H9 (cell line): ENCODE data around the gene PLXNB2. TPM values are rescaled to one million over a fixed set of nuclear protein-coding genes. Genes with fewer than 3 reads are reported as not detected.

Experiments used
- DNase-seq: peaks from one replicate; pipeline ENCODE4 v3.0.0-alpha.2; 2017
- H2AFZ ChIP-seq: one replicate; pipeline ENCODE4 v1.6.1; 2013; ENCODE audit warnings: mild to moderate bottlenecking, low read length, control low read depth, moderate library complexity
- H2AK5ac ChIP-seq: 2 replicates; pipeline ENCODE4 v1.6.1; 2013; ENCODE audit warnings: low read length, control low read depth, mixed read lengths; ENCODE audit not compliant: insufficient read length
- H2BK120ac ChIP-seq: one replicate; pipeline ENCODE4 v1.6.1; 2013; ENCODE audit warnings: low read depth, mild to moderate bottlenecking, low read length, control low read depth, inconsistent platforms; ENCODE audit not compliant: poor library complexity, severe bottlenecking
- H2BK12ac ChIP-seq: 2 replicates; pipeline ENCODE4 v1.6.1; 2013; ENCODE audit warnings: low read length, control low read depth, mixed read lengths, low read depth; ENCODE audit not compliant: insufficient read length
- H2BK15ac ChIP-seq: 2 replicates; pipeline ENCODE4 v1.6.1; 2013; ENCODE audit warnings: low read depth, low read length, control low read depth
- H2BK20ac ChIP-seq: one replicate; pipeline ENCODE4 v1.6.1; 2013; ENCODE audit warnings: low read depth, mild to moderate bottlenecking, low read length, control low read depth, inconsistent platforms; ENCODE audit not compliant: poor library complexity, severe bottlenecking
- H2BK5ac ChIP-seq: 2 replicates; pipeline ENCODE4 v1.6.1; 2013; ENCODE audit warnings: low read length, control low read depth, mixed read lengths; ENCODE audit not compliant: insufficient read length
- H3K14ac ChIP-seq: 2 replicates; pipeline ENCODE4 v1.6.1; 2013; ENCODE audit warnings: low read length, control low read depth; ENCODE audit not compliant: insufficient read depth
- H3K18ac ChIP-seq: 2 replicates; pipeline ENCODE4 v1.6.1; 2013; ENCODE audit warnings: low read depth, mild to moderate bottlenecking, mixed read lengths, low read length, control low read depth; ENCODE audit not compliant: insufficient read length
- H3K23ac ChIP-seq: 2 replicates; pipeline ENCODE4 v1.6.1; 2013; ENCODE audit warnings: low read length, control low read depth, mixed read lengths, low read depth; ENCODE audit not compliant: insufficient read length
- H3K23me2 ChIP-seq: 2 replicates; pipeline ENCODE4 v1.6.1; 2013; ENCODE audit warnings: low read depth, mild to moderate bottlenecking, mixed read lengths, low read length, control low read depth; ENCODE audit not compliant: insufficient read length, poor library complexity, severe bottlenecking
- H3K27ac ChIP-seq: 2 replicates; pipeline ENCODE4 v1.5.1; 2013; ENCODE audit warnings: low read length, control low read depth, mixed read lengths, low read depth; ENCODE audit not compliant: insufficient read length
- H3K27me3 ChIP-seq: 2 replicates; pipeline ENCODE4 v1.6.1; 2013; ENCODE audit warnings: low read length, control low read depth, inconsistent platforms; ENCODE audit not compliant: insufficient read depth
- H3K4ac ChIP-seq: 2 replicates; pipeline ENCODE4 v1.6.1; 2013; ENCODE audit warnings: low read depth, mild to moderate bottlenecking, control low read depth, inconsistent platforms, low read length, moderate library complexity
- H3K4me1 ChIP-seq: 2 replicates; pipeline ENCODE4 v1.6.1; 2013; ENCODE audit warnings: low read length, control low read depth, inconsistent platforms; ENCODE audit not compliant: insufficient read depth
- H3K4me2 ChIP-seq: 2 replicates; pipeline ENCODE4 v1.6.1; 2013; ENCODE audit warnings: low read length, control low read depth, mixed read lengths; ENCODE audit not compliant: insufficient read length, insufficient read depth
- H3K56ac ChIP-seq: 2 replicates; pipeline ENCODE4 v1.6.1; 2013; ENCODE audit warnings: low read depth, mild to moderate bottlenecking, mixed read lengths, low read length, control low read depth; ENCODE audit not compliant: insufficient read length
- H3K79me1 ChIP-seq: 2 replicates; pipeline ENCODE4 v1.6.1; 2013; ENCODE audit warnings: low read depth, mild to moderate bottlenecking, moderate library complexity, low read length, control low read depth, inconsistent platforms; ENCODE audit not compliant: insufficient read depth, poor library complexity, severe bottlenecking
- H3K79me2 ChIP-seq: 2 replicates; pipeline ENCODE4 v1.6.1; 2013; ENCODE audit warnings: low read length, control low read depth, inconsistent platforms; ENCODE audit not compliant: insufficient read depth
- H3K9ac ChIP-seq: 2 replicates; pipeline ENCODE4 v1.6.1; 2013; ENCODE audit warnings: low read length, control low read depth, mixed read lengths; ENCODE audit not compliant: insufficient read length; ENCODE audit errors: extremely low read depth
- H3K9me3 ChIP-seq: one replicate; pipeline ENCODE4 v1.6.1; 2013; ENCODE audit warnings: low read depth, low read length, inconsistent platforms; ENCODE audit not compliant: control insufficient read depth
- H3T11ph ChIP-seq: one replicate; pipeline ENCODE4 v1.6.1; 2013; ENCODE audit warnings: mild to moderate bottlenecking, low read length, control low read depth, inconsistent platforms
- H4K20me1 ChIP-seq: one replicate; pipeline ENCODE4 v1.6.1; 2013; ENCODE audit not compliant: control insufficient read depth, insufficient read length, insufficient read depth
- H4K5ac ChIP-seq: 2 replicates; pipeline ENCODE4 v1.6.1; 2013; ENCODE audit warnings: low read depth, mild to moderate bottlenecking, mixed read lengths, low read length, control low read depth; ENCODE audit not compliant: insufficient read length
- H4K8ac ChIP-seq: replicated peaks from 2 replicates; pipeline ENCODE4 v1.6.1; 2013; ENCODE audit warnings: low read length, control low read depth, mixed read lengths, low read depth; ENCODE audit not compliant: insufficient read length
- H4K91ac ChIP-seq: 2 replicates; pipeline ENCODE4 v1.6.1; 2013; ENCODE audit warnings: low read depth, mild to moderate bottlenecking, moderate library complexity, mixed read lengths, low read length, control low read depth; ENCODE audit not compliant: insufficient read length
- H3K27ac Mint-ChIP-seq, 3 experiments: 2 replicates in 2 of 3; 3 replicates in 1 of 3; pipeline ENCODE4 v1.8.0; 2020 to 2021; ENCODE audit warnings: mixed read lengths in 3 of 3, mild to moderate bottlenecking in 1 of 3, moderate library complexity in 1 of 3
- H3K27me3 Mint-ChIP-seq: 2 replicates; pipeline ENCODE4 v1.8.0; 2021; ENCODE audit warnings: low read depth, mild to moderate bottlenecking, moderate library complexity, mixed read lengths
- H3K36me3 Mint-ChIP-seq, 3 experiments: 2 replicates in 2 of 3; 3 replicates in 1 of 3; pipeline ENCODE4 v1.8.0; 2020 to 2021; ENCODE audit warnings: low read depth in 3 of 3, mixed read lengths in 3 of 3; ENCODE audit not compliant: insufficient read depth in 1 of 3
- H3K4me1 Mint-ChIP-seq, 2 experiments: 2 replicates each; pipeline ENCODE4 v1.8.0; 2020; ENCODE audit warnings: mixed read lengths in 2 of 2
- H3K4me3 Mint-ChIP-seq, 2 experiments: 2 replicates in 1 of 2; 3 replicates in 1 of 2; pipeline ENCODE4 v1.8.0; 2020 to 2021; ENCODE audit warnings: mild to moderate bottlenecking in 2 of 2, mixed read lengths in 2 of 2, moderate library complexity in 1 of 2
- H3K9me3 Mint-ChIP-seq, 2 experiments: 2 replicates in 1 of 2; 3 replicates in 1 of 2; pipeline ENCODE4 v1.8.0; 2020; ENCODE audit warnings: mild to moderate bottlenecking in 2 of 2, mixed read lengths in 2 of 2, moderate library complexity in 1 of 2
- CTCF ChIP-seq: fragments of 200-600 bp; sonication (generic); conservative IDR thresholded peaks from 3 replicates; pipeline ENCODE4 v1.8.0; 2021; ENCODE audit warnings: antibody characterized with exemption, mild to moderate bottlenecking
- WGBS: extraction: QIAGEN DNeasy Blood & Tissue Kit; methylation state at CpG from one replicate; pipeline ENCODE4 v1.1.7; 2013; ENCODE audit warnings: missing lambda C conversion rate, low lambda C conversion rate, mixed read lengths; ENCODE audit not compliant: insufficient read length; ENCODE audit errors: extremely low coverage; 5-methylcytosine and 5-hydroxymethylcytosine counted together
- total RNA-seq: library from RNA; stranded (reverse); gene quantifications from 2 replicates; pipeline ENCODE4 v1.2.1, GENCODE V29; 2021

The PLXNB2 gene
- total RNA-seq, 1 experiment from 2014 or later = 87.6 TPM

GRCh38 chr22:50308986-50309600 lies 1.6 kb upstream of the PLXNB2 start:
- no peak overlapping the region for H3K27ac ChIP-seq
- H3K27ac Mint-ChIP-seq = peak overlapping the region in 1 of 3 experiments; percentile 29; a peak in 1 of 7 replicates

More at GRCh38 chr22:50308986-50309600, 1.6 kb upstream of the PLXNB2 start:
- no peak for TF ChIP-seq CTCF
- Histone ChIP-seq H2BK12ac (no peak overlapping the region), H2BK5ac (no peak overlapping the region), H3K9me3 (no peaks in the 10 kb centered on the region), H4K8ac (no peak overlapping the region), H3K4me1 (no peaks in the 10 kb centered on the region; the same call in 1 of the 2 replicates), H3K79me2 (no peaks in the 10 kb centered on the region), H3K27me3 (no peaks in the 10 kb centered on the region), H3K79me1 (no peaks in the 10 kb centered on the region), H3T11ph (no peak overlapping the region), H2BK120ac (no peak overlapping the region), H2BK20ac (no peak overlapping the region), H4K91ac (no peak overlapping the region), H3K4me2 (no peak overlapping the region), H2BK15ac (no peak overlapping the region), H2AFZ (no peak overlapping the region), H3K18ac (no peak overlapping the region), H2AK5ac (no peak overlapping the region), H3K14ac (no peak overlapping the region), H3K56ac (no peak overlapping the region), H4K5ac (no peak overlapping the region), H3K9ac (no peak overlapping the region), H3K4ac (no peak overlapping the region), H3K23me2 (peaks cover 5% of the 10 kb centered on the region), H3K23ac (no peak overlapping the region), H4K20me1 (no peaks in the 10 kb centered on the region)
- no CpG with 5 or more reads among the region's 9 CpGs for WGBS
- Mint-ChIP-seq H3K9me3 (no peaks in the 10 kb centered on the region), H3K36me3 (no peaks in the 10 kb centered on the region; a peak in 1 of 7 replicates), H3K27me3 (peaks cover 4% of the 10 kb centered on the region), H3K4me1 (peaks cover 17 to 22% of the 10 kb centered on the region in 2 experiments), H3K4me3 (peak overlapping the region in 1 of 2 experiments; percentile 2; a peak in 2 of 5 replicates)
- DNase-seq = no peak
